HepG2 (cell line): ENCODE results near the gene M1AP. TPM values are rescaled to one million over a fixed set of nuclear protein-coding genes. Genes with fewer than 3 reads are reported as not detected.

Experiments used
- ATRX ChIP-seq: sonication (generic); formaldehyde crosslinking; IDR thresholded peaks from 2 replicates; pipeline ENCODE4 v1.4.0; 2020; ENCODE audit warnings: missing genetic modification reagents, borderline replicate concordance
- BCL6 ChIP-seq: IDR thresholded peaks from 2 replicates; pipeline ENCODE4 v1.6.1; 2016; ENCODE audit warnings: missing genetic modification reagents, missing compliant biosample characterization
- CBFB ChIP-seq: sonication (generic); formaldehyde crosslinking; IDR thresholded peaks from 2 replicates; pipeline ENCODE4 v1.4.0; 2020; ENCODE audit warnings: missing genetic modification reagents
- CEBPG ChIP-seq: IDR thresholded peaks from 2 replicates; pipeline ENCODE4 v1.6.1; 2016
- KLF9 ChIP-seq: IDR thresholded peaks from 2 replicates; pipeline ENCODE4 v1.6.1; 2016; ENCODE audit warnings: low read depth
- MIXL1 ChIP-seq: IDR thresholded peaks from 2 replicates; pipeline ENCODE4 v1.6.1; 2016
- MTF1 ChIP-seq: sonication (generic); formaldehyde crosslinking; IDR thresholded peaks from 2 replicates; pipeline ENCODE4 v1.5.0; 2020; ENCODE audit warnings: missing genetic modification reagents
- NONO ChIP-seq, 2 experiments: fragments of 450-650 bp in 1 of 2; sonication (generic) in 1 of 2; formaldehyde crosslinking in 1 of 2; IDR thresholded peaks in 1 of 2; conservative IDR thresholded peaks in 1 of 2; 2 replicates each; pipeline versions ENCODE4 v1.6.1 to v1.8.0; 2017 to 2022; ENCODE audit warnings: mild to moderate bottlenecking in 1 of 2, missing genetic modification reagents in 1 of 2, moderate library complexity in 1 of 2
- RBM22 ChIP-seq: fragments of 200-400 bp; formaldehyde crosslinking; optimal IDR thresholded peaks from 2 replicates; pipeline ENCODE3; 2017; ENCODE audit warnings: mild to moderate bottlenecking, low read length, moderate library complexity
- REPIN1 ChIP-seq: sonication (generic); formaldehyde crosslinking; IDR thresholded peaks from 2 replicates; pipeline ENCODE4 v1.8.0; 2022; ENCODE audit warnings: missing genetic modification reagents, low read depth, mild to moderate bottlenecking, borderline replicate concordance
- SCMH1 ChIP-seq: sonication (generic); formaldehyde crosslinking; IDR thresholded peaks from 2 replicates; pipeline ENCODE4 v1.9.0; 2021; ENCODE audit warnings: missing genetic modification reagents, mild to moderate bottlenecking, borderline replicate concordance
- SP1 ChIP-seq, 2 experiments: fragments of 450-650 bp in 1 of 2; sonication (generic) in 1 of 2; formaldehyde crosslinking in 1 of 2; IDR thresholded peaks; 2 replicates each; pipeline versions ENCODE4 v1.4.0 to v1.6.1; 2016 to 2020; ENCODE audit warnings: missing genetic modification reagents in 1 of 2
- TCF7L2 ChIP-seq: IDR thresholded peaks from 2 replicates; pipeline ENCODE4 v1.6.1; 2011; ENCODE audit warnings: mild to moderate bottlenecking, low read depth, low read length, moderate library complexity
- TEAD2 ChIP-seq: sonication (generic); formaldehyde crosslinking; IDR thresholded peaks from 2 replicates; pipeline ENCODE4 v1.9.0; 2021; ENCODE audit warnings: missing genetic modification reagents
- TFDP1 ChIP-seq: IDR thresholded peaks from 2 replicates; pipeline ENCODE4 v1.6.1; 2016; ENCODE audit warnings: missing compliant biosample characterization, missing genetic modification reagents, borderline replicate concordance
- ZBTB3 ChIP-seq: sonication (generic); formaldehyde crosslinking; IDR thresholded peaks from 2 replicates; pipeline ENCODE4 v1.4.0; 2020; ENCODE audit warnings: low read depth, mild to moderate bottlenecking, moderate library complexity, missing genetic modification reagents, borderline replicate concordance
- ZNF317 ChIP-seq: sonication (generic); formaldehyde crosslinking; IDR thresholded peaks from 2 replicates; pipeline ENCODE4 v1.5.0; 2020; ENCODE audit warnings: mild to moderate bottlenecking, missing genetic modification reagents
- ZNF335 ChIP-seq: sonication (generic); formaldehyde crosslinking; IDR thresholded peaks from 2 replicates; pipeline ENCODE4 v1.4.0; 2020; ENCODE audit warnings: missing genetic modification reagents
- ZNF451 ChIP-seq: sonication (generic); formaldehyde crosslinking; IDR thresholded peaks from 2 replicates; pipeline ENCODE4 v1.5.0; 2020; ENCODE audit warnings: mild to moderate bottlenecking, missing genetic modification reagents
- ZNF460 ChIP-seq: sonication (generic); formaldehyde crosslinking; IDR thresholded peaks from 2 replicates; pipeline ENCODE4 v1.5.1; 2020; ENCODE audit warnings: missing genetic modification reagents, mild to moderate bottlenecking, borderline replicate concordance
- ZNF546 ChIP-seq: sonication (generic); formaldehyde crosslinking; conservative IDR thresholded peaks from 2 replicates; pipeline ENCODE4 v1.8.1; 2023; ENCODE audit warnings: mild to moderate bottlenecking, missing genetic modification reagents
- ZNF550 ChIP-seq: sonication (generic); formaldehyde crosslinking; IDR thresholded peaks from 2 replicates; pipeline ENCODE4 v1.4.0; 2020; ENCODE audit warnings: mild to moderate bottlenecking, missing genetic modification reagents, borderline replicate concordance
- ZNF552 ChIP-seq: sonication (generic); formaldehyde crosslinking; IDR thresholded peaks from 2 replicates; pipeline ENCODE4 v1.9.0; 2022; ENCODE audit warnings: missing genetic modification reagents, mild to moderate bottlenecking, borderline replicate concordance
- ZNF577 ChIP-seq: sonication (generic); formaldehyde crosslinking; IDR thresholded peaks from 2 replicates; pipeline ENCODE4 v1.4.0; 2020; ENCODE audit warnings: mild to moderate bottlenecking, low read depth, missing genetic modification reagents, borderline replicate concordance
- ZNF761 ChIP-seq: sonication (generic); formaldehyde crosslinking; conservative IDR thresholded peaks from 2 replicates; pipeline ENCODE4 v1.4.0; 2020; ENCODE audit warnings: mild to moderate bottlenecking, missing genetic modification reagents
- polyA plus RNA-seq, 8 experiments: library from polyadenylated mRNA; depleted of rRNA in 3 of 8; stranded (reverse) in 7 of 8; unstranded in 1 of 8; fragments of >200 nt; fragmentation: Illumina TruSeq in 4 of 8; extraction: Trizol in 4 of 8; gene quantifications; 2 replicates each; pipeline versions ENCODE4 v1.2.1 to v1.2.3, GENCODE V29; 2011 to 2016; ENCODE audit warnings: low read depth in 4 of 8, missing spikeins in 1 of 8, mixed read lengths in 1 of 8; ENCODE audit not compliant: insufficient read depth in 1 of 8
- total RNA-seq, 5 experiments: library from RNA; depleted of rRNA; stranded (reverse); fragments of >200 nt; fragmentation: Illumina TruSeq; extraction: Trizol; gene quantifications; 2 replicates each; pipeline ENCODE4 v1.2.3, GENCODE V29; 2016; ENCODE audit warnings: low read depth in 1 of 5
- TF ChIP-seq, protein P1 (sequence below), 2 experiments: sonication (generic) in 1 of 2; formaldehyde crosslinking in 1 of 2; IDR thresholded peaks; 2 replicates each; pipeline versions ENCODE4 v1.4.0 to v1.6.1; 2018 to 2020; ENCODE audit warnings: missing genetic modification reagents in 2 of 2, borderline replicate concordance in 1 of 2, low read depth in 1 of 2, mild to moderate bottlenecking in 1 of 2, missing biosample characterization in 1 of 2

The M1AP gene
- total and polyA plus RNA-seq, 2 of the 13 experiments (the other 11 are each of a cell fraction or from before 2014, with no cell fraction given): not detected

GRCh38 chr2:74529357-74530238 is 118.5 kb downstream of the M1AP start, which contains the start of the genes AUP1 and HTRA2 (continued):
- TF ChIP-seq REPIN1: peak; percentile 88
- peak; percentile 43; the same call in 1 of the 2 replicates for TF ChIP-seq TFDP1
- TF ChIP-seq ZNF546 (CRISPR knock-in tag): peak; percentile 69; the same call in 1 of the 2 replicates
- no peak for TF ChIP-seq SCMH1 (CRISPR knock-in tag)
- TF ChIP-seq NONO (IDR thresholded peaks at IDR 0.05): no peak
- TF ChIP-seq NONO (CRISPR knock-in tag; conservative IDR thresholded peaks at IDR 0.05): peak; percentile 85; the same call in 1 of the 2 replicates
- no peak for TF ChIP-seq SP1 (IDR thresholded peaks at IDR 0.05)
- TF ChIP-seq SP1 (CRISPR knock-in tag; IDR thresholded peaks at IDR 0.05): peak; percentile 90
- TF ChIP-seq BCL6 (CRISPR knock-in tag): 0 out of 2 replicates have a peak, but pooled peaks have one; percentile 27
- no peak; the same call in none of the 2 replicates for TF ChIP-seq MIXL1
- TF ChIP-seq MTF1 (CRISPR knock-in tag): no peak
- no peak for TF ChIP-seq RBM22
- TF ChIP-seq ZNF317: peak; percentile 95
- peak; percentile 81; the same call in 1 of the 2 replicates for TF ChIP-seq ZBTB3 (CRISPR knock-in tag)
- no peak for TF ChIP-seq TCF7L2
- 0 out of 2 replicates have a peak, but pooled peaks have one; percentile 16 for TF ChIP-seq CEBPG (CRISPR knock-in tag)
- TF ChIP-seq ZNF550 (CRISPR knock-in tag): no peak; the same call in 1 of the 2 replicates
- no peak for TF ChIP-seq ATRX (CRISPR knock-in tag)
- peak; percentile 55 for TF ChIP-seq CBFB (CRISPR knock-in tag)
- peak; percentile 97 for TF ChIP-seq ZNF335 (CRISPR knock-in tag)
- peak; percentile 38; the same call in 1 of the 2 replicates for TF ChIP-seq ZNF460
- TF ChIP-seq KLF9 (CRISPR knock-in tag): 0 out of 2 replicates have a peak, but pooled peaks have one; percentile 16
- TF ChIP-seq ZNF451 (CRISPR knock-in tag): peak; percentile 44; the same call in 1 of the 2 replicates
- peak; percentile 88; the same call in 1 of the 2 replicates for TF ChIP-seq ZNF552 (CRISPR knock-in tag)
- peak; percentile 85 for TF ChIP-seq ZNF761 (CRISPR knock-in tag)
- TF ChIP-seq, protein P1, sequence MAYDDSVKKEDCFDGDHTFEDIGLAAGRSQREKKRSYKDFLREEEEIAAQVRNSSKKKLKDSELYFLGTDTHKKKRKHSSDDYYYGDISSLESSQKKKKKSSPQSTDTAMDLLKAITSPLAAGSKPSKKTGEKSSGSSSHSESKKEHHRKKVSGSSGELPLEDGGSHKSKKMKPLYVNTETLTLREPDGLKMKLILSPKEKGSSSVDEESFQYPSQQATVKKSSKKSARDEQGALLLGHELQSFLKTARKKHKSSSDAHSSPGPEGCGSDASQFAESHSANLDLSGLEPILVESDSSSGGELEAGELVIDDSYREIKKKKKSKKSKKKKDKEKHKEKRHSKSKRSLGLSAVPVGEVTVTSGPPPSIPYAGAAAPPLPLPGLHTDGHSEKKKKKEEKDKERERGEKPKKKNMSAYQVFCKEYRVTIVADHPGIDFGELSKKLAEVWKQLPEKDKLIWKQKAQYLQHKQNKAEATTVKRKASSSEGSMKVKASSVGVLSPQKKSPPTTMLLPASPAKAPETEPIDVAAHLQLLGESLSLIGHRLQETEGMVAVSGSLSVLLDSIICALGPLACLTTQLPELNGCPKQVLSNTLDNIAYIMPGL (CRISPR knock-in tag; IDR thresholded peaks at IDR 0.05; ENCODE audit: borderline replicate concordance in 1 of 2, low read depth in 1 of 2): peak; percentile 72 to 92
- TF ChIP-seq TEAD2: no peak
- TF ChIP-seq ZNF577 (CRISPR knock-in tag): no peak
